Lower leg skin (tissue), 3 donors: ENCODE results near the gene PVR.

Experiments
- CTCF ChIP-seq, 3 donors: fragments of 450-650 bp; IDR thresholded peaks; one replicate each; pipeline ENCODE4 v1.5.1; 2016; ENCODE audit warnings: antibody characterized with exemption in 3 of 3, mild to moderate bottlenecking in 3 of 3, moderate library complexity in 2 of 3
- POLR2A ChIP-seq, 2 donors: fragments of 450-650 bp; IDR thresholded peaks; one replicate each; pipeline ENCODE4 v1.6.1; 2016 to 2017; ENCODE audit warnings: antibody characterized with exemption in 2 of 2, mild to moderate bottlenecking in 1 of 2, moderate library complexity in 1 of 2

DNA sequence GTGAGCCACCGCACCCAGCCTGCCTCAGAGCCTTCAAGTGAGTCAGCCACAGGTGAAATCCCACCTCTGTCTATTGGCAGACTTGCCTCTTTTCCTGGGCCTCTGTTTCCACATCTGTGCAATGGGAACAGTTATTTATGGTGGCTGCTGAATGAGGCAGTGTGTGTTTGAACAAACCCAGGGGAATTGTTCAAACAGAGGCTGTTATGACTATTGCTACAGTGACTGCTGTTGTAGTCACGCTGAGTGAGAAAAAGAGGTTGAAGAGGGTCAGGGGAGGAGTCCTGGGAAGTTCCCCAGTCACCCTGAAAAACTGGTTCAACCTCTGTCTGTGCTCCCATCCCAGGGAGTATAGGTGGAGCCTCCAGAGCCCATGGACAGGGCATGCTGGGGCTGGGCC lies 27.7 kb downstream of the PVR start, which contains the start of gene CEACAM19:
- TF ChIP-seq CTCF (IDR thresholded peaks at IDR 0.05) = no peak
- no peak for TF ChIP-seq POLR2A (IDR thresholded peaks at IDR 0.05)
